ENCODE measurements around the gene NAB2.

The NAB2 gene

GRCh38 chr12:57094208-57095160 is 5.6 kb downstream of the NAB2 start:
- no peak for DNase-seq (ENCODE audit: low read depth)

DNA sequence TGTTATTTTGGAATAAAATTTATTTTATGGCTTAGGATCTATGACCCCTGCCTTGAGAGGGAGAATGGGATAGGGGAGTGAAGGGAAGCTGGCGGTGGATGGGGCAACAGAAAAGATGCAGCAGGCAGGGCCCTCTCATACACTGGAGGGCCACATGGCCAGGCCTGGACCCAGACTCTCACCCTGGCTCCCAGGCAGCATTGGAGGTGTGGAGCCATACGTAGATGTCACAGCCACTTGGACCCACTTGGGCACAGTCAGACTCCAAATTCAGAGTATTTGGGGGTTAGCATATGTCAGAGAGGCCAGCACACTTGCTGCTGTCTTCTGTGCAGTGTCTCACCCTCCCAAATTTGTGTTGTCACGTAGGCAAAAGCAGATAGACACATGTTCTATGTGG is 6.5 kb downstream of the NAB2 start:
- no peak for DNase-seq (ENCODE audit: low read depth)

DNA sequence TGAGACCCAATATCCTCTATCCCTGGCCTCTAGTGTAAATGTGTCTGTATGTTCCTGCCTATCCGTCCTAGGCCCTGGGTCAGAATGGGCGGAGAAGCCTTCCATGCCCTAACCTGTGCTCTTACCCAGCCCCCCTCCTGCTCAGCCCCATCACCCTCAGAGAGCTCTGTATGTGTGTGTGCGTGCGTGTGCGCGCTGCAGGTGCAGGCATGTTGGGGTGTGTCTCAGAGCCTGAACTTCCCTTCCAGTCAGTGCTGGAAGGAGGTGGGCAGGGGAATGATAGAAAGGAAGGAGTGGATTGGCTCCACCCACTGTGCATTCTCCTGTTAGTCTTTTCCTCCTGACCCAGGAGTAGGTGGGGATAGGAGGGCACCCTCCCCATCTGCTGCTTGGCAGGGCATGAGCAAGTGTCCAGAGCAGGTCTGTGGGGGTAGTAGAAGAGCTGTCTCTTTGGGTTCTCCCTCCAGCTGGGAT is 7.2 kb downstream of the NAB2 start:
- DNase-seq (ENCODE audit: low read depth) = no peak

GRCh38 chr12:57096748-57097553 is 8.0 kb downstream of the NAB2 start:
- no peak for DNase-seq (ENCODE audit: low read depth)

DNA sequence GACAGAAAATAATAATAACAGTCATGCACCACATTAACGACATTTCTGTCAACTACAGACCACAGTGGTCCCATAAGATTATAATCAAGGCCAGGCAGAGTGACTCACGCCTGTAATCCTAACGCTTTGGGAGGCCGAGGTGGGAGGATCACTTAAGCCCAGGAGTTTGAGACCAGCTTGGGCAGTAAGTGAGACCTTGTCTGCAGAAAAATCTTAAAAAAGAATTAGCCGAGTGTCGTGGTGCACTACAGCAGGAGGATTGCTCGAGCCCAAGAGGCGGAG is 8.6 kb downstream of the NAB2 start:
- no peak for DNase-seq (ENCODE audit: low read depth)

GRCh38 chr12:57098546-57098945 is 9.6 kb downstream of the NAB2 start:
- no peak for DNase-seq (ENCODE audit: low read depth)

GRCh38 chr12:57099047-57099714 is 10.3 kb downstream of the NAB2 start:
- DNase-seq (ENCODE audit: low read depth) = no peak

DNA sequence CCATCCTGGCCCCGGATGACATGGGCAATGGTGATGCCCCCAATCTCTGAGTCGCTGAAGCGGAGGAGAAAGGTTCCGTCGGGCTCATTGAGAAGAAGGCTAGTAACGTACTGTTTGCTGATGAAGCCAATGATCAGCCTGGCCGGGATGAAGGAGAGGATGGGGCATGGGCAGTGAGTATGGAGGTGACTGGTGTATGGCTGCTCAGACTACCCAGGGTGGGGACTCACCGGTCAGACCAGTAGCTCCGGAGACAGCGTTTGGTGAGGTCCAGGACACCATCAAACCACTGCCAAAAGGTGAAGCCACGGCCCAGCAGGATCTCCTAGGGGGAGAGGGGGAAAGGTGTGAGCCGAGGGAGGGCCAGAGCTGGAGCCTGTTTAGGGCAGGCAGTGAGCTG is 10.9 kb downstream of the NAB2 start:
- no peak for DNase-seq (ENCODE audit: low read depth)

DNA sequence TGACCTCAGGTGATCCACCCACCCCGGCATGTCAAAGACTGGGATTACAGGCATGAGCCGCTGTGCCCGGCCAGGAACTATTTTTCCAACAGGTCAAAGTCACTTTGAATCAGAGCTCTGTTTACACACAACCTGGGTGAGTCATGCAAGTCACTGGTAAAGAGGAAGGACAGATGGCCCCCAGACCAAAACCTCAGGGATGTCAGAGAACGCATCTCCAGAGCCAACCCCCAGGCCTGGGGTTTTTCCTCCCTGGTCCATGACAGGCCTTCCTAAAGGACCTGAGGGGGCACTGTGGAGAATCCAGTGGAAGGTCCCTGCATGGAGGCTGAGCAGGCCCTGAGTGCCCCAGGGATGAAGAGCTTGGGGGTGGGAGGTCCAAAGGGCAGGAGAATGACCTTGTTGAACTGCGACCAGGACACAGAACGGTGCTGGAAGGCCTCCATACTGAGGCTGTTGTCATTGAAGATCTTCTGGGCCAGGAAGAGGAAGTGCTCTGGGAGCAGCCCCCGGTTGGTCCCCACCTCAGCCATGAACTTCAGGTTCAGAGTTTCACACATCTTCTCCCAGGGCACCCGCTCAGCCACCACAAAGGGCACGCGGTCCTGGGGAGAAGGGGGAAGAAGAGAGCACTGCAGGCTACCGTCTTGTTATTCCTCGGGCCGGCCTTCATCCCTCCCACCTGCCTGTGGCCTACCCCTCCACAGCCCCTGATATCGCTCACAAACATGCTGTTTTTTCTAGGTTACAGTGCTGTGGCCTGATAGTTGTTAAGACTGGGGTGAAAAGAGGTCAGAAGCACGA is 13.2 kb downstream of the NAB2 start:
- no peak for DNase-seq (ENCODE audit: low read depth)

DNA sequence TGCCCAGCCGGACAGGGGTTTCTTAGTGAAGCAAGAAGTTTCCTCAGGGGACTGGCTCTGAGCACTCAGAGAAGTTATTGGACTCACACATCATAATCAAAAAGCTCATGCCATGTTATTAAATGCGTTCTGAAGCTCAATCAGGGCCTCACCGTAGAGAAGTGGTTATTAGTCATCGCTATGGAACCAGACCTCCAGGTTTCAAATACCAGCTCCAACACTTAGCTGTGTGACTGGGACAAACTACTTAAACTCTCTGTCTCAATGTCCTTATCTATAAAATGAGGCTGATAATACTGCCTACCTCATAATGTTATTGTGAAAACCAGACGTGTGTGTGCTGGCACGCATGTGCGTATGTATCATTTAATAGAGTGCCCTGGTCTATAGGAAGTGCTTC is 14.9 kb downstream of the NAB2 start:
- no peak for DNase-seq (ENCODE audit: low read depth)

DNA sequence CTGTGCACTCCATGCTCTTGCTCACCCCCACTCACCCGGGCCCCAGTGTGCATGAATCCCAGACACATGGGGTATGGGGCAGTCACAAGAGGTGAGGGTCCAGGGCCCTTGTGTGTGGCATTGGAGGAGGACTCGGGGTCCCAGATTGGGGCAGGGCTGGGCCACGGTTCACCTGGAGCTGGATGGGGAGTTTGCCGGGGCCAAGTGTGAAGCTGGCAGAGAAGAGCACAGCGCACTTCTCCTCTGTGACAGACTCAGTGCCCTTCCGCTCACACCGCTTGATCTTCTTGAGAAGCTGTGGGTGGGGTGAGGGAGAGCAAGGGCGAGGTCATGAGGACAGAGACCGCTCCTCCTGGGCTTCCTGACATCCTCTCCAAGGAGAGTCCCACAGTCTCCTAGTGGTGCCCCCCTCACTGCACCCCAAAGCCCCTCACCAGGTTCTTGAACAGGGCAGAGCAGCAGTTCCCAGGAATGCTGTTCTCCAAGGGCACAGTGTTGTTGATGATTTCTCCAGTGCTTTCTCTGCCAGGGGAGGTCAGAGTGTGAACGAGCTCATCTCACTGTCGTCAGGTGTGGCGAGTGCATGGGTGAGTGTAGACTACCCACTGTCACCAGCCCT is 15.5 kb downstream of the NAB2 start:
- DNase-seq (ENCODE audit: low read depth) = no peak

DNA sequence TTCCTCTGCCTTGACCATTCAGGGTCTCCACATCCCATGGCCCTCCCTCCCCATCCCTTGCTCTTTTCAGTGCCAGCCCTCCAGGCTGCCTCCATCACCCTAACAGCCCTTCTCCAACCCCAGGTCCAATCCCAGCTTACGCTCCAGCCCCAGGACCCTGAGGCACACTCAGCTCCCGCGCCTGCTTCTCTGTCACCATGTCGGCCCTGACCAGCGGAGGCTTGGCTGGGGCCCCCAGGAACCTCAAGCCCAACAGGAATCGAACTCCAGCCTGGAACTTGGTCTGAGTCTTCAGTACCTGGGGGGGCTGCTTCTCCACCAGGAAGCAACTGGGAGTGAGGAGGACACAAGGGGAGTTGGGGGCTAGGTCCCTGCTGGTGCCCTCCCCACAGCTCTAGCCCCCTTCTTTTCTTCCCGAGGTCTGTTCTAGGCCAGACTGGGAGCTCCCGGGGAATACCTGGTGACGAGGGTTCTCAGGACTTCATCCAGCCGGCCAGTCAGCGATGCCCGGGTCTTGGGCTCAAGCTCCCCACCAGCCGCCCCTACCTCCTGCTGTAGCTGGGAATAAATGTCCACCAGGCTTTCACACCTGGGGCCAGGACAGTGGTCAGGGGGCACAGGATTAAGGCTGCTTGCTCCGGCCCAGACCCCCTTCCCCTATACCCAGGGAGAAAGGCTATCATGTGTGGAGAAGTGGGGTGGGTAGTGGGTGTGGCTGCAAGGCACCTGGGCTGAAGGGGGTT is 16.3 kb downstream of the NAB2 start:
- DNase-seq (ENCODE audit: low read depth) = no peak

GRCh38 chr12:57106021-57106708 is 17.3 kb downstream of the NAB2 start:
- no peak for DNase-seq (ENCODE audit: low read depth)

GRCh38 chr12:57107456-57108155 is 18.7 kb downstream of the NAB2 start:
- no peak for DNase-seq (ENCODE audit: low read depth)

DNA sequence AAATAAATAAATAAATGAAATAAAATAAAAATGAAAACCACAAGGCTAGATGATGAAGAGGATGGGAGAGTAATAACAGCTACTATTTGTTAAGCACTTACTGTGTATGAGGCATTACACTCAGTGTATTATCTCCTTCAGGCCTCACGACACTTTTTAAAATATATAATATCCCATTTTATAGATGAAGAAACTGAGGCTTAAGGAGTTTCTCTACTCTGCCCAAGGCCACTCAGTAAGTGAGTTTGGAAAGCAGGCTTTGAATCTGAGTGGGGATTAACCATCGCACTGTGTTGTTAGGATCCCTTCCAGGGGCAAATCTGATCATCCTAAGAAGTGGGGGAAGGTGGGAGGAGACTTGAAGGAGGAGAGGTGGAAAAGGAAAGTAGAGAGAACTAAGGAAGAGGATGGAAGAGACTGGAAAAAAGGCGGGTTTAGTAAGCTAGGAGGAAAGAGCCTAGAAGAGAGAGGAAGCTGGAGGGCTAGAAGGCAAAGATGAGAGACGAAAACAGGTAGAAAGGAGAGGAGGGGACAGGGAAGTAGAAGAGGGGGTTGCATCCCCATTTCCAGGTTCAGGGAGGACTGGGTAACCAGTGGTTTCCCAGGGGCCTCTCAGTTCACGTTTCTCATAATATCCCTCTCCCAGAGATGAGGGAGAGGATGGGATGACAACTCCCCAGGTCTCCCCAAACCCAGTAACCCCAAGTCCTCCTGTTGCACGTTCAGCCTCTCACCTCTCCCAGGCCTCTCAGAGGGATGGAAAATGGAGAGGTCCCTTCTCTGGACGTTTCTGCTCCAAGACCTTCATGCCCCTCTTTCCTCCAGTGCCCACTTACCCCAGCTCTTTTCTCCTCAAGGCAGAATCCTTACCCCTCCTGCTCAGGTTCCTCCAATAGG is 20.5 kb downstream of the NAB2 start:
- no peak for DNase-seq (ENCODE audit: low read depth)

DNA sequence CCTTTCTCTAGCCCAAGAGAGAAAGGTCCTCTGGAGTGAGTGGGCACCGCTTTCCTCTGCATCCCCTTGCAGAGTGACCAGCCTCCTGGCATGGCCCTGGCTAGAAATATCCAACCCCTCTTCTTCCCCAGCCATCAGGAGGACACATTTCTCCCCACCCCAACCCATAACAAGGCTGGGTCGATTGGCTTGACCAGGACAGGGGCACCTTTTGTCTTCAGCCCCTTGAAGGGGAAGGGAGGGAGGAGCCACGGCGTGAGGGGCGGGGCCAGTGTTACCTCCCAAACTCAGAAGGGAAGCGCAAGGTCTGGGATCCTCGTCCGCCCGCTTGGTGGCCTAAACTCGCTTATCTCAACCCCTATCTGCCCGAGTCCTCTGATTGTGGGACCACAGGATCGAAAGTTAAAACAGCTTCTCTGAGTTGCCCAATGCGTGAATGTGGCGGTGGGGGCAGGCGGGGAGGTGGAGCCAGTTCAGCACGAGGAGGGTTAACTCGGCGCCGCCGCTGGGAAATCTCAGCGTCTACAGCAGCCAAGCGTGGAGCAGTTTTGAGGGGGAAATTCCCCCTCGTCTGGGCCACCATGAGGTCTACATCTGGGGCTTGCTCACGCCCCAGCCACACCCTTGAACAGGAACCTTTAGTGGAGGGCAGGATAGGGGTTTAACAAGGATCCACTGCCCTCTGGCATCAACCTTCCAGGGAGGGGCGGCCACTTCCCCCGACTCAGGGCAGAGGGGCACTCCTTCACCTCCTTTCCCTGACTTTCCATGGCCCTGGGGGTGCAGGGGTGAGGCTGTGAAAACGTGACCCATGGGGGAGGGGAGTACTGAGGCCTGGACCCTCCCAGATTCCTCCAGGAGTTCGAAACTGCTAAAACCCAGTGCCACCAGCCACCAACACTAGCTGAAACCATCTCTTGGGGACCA is 21.5 kb downstream of the NAB2 start:
- peak; percentile 64 for DNase-seq (ENCODE audit: low read depth)

GRCh38 chr12:57111031-57111734 is 22.3 kb downstream of the NAB2 start, which contains the start of gene STAT6:
TSS of gene STAT6 (minus strand) at chr12:57111362. CDS start at chr12:57108278, 3,084 bp downstream.
- peak; percentile 65 for DNase-seq (ENCODE audit: low read depth)
